ENCODE measurements around the gene FOXA2. TPM values are rescaled to one million over a fixed set of nuclear protein-coding genes. Genes with fewer than 3 reads are reported as not detected.

FOXA2 gene
- total RNA-seq, 2 donors from 2014 or later, result 86.7 to 123 TPM

DNA sequence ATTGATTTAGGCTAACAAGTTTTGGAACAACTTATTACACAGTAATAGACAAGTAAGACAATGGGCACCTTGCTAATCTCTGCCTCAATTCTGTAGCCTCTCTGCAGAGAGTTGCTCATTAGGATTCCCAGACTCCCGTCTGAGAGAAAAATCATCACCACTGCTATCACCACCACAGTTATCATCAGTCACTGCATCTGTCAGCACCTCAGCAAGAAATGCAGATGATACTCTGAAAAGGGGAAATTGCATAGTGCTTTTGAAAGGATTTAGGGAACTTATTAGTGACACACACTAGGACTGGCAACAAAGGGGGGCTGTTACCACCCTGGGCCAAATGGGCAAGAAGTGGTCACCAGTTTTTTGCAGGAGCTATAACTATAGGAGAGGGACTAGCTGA lies 39.9 kb downstream of the FOXA2 start:
- H3K9me3 ChIP-seq (ENCODE audit: control insufficient read depth, low read length), result peaks cover 13% of the 10 kb centered on the region
- Mint-ChIP-seq H3K4me3 (no peak overlapping the region), H3K4me1 (peaks cover 16% of the 10 kb centered on the region), H3K9me3 (peaks cover 11% of the 10 kb centered on the region), H3K27me3 (ENCODE audit: insufficient read depth) (peaks cover 5% of the 10 kb centered on the region), H3K36me3 (ENCODE audit: low read depth) (no peaks in the 10 kb centered on the region), H3K27ac (no peak overlapping the region)
- no peak overlapping the region for H3K4me3 ChIP-seq (ENCODE audit: low read length)
- no peaks in the 10 kb centered on the region for H3K36me3 ChIP-seq (ENCODE audit: control insufficient read depth, insufficient read depth, low read length)
- 100% methylated on average over 1 of the region's 1 CpG; no CpG with 5 or more reads in 1 of the 2 experiments for WGBS, 2 experiments (ENCODE audit: insufficient coverage in 1 of 2, insufficient read length in 1 of 2)
- no peak overlapping the region for H3K9ac ChIP-seq (ENCODE audit: extremely low read depth, low read length, poor library complexity, severe bottlenecking)
- H3K4me1 ChIP-seq (ENCODE audit: control insufficient read depth, insufficient read depth, low read length), result no peaks in the 10 kb centered on the region
- TF ChIP-seq, protein P1, sequence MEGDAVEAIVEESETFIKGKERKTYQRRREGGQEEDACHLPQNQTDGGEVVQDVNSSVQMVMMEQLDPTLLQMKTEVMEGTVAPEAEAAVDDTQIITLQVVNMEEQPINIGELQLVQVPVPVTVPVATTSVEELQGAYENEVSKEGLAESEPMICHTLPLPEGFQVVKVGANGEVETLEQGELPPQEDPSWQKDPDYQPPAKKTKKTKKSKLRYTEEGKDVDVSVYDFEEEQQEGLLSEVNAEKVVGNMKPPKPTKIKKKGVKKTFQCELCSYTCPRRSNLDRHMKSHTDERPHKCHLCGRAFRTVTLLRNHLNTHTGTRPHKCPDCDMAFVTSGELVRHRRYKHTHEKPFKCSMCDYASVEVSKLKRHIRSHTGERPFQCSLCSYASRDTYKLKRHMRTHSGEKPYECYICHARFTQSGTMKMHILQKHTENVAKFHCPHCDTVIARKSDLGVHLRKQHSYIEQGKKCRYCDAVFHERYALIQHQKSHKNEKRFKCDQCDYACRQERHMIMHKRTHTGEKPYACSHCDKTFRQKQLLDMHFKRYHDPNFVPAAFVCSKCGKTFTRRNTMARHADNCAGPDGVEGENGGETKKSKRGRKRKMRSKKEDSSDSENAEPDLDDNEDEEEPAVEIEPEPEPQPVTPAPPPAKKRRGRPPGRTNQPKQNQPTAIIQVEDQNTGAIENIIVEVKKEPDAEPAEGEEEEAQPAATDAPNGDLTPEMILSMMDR (conservative IDR thresholded peaks at IDR 0.05), result no peak
- no peak for DNase-seq
- no peaks in the 10 kb centered on the region for H3K27me3 ChIP-seq (ENCODE audit: control insufficient read depth, insufficient read depth, low read length, poor library complexity, severe bottlenecking)
- no peak overlapping the region for H3K27ac ChIP-seq (ENCODE audit: low read depth, low read length)

DNA sequence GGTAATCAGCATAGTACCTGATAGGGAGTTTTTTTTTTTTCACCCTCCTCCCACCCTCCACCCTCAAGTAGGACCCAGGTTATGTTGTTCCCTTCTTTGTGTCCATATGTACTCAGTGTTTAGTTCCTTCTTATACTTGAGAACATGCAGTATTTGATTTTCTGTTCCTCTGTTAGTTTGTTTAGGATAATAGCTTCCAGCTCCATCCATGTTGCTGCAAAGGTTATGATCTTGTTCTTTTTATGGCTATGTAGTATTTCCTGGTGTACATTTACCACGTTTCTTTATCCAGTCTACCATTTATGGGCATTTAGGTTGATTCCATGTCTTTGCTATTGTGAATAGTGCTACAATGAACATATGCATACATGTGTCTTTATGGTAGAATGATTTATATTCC lies 41.9 kb downstream of the FOXA2 start:
- Mint-ChIP-seq H3K4me3 (no peak overlapping the region), H3K4me1 (peaks cover 22% of the 10 kb centered on the region), H3K9me3 (no peaks in the 10 kb centered on the region), H3K27me3 (ENCODE audit: insufficient read depth) (peaks cover 5% of the 10 kb centered on the region), H3K27ac (no peak overlapping the region), H3K36me3 (ENCODE audit: low read depth) (no peaks in the 10 kb centered on the region)
- H3K27me3 ChIP-seq (ENCODE audit: control insufficient read depth, insufficient read depth, low read length, poor library complexity, severe bottlenecking), result no peaks in the 10 kb centered on the region
- no peaks in the 10 kb centered on the region for H3K9me3 ChIP-seq (ENCODE audit: control insufficient read depth, low read length)
- WGBS, 2 experiments (ENCODE audit: insufficient coverage in 1 of 2, insufficient read length in 1 of 2), result 93 to 100% methylated on average over 1 of the region's 1 CpG
- no peak for DNase-seq
- no peak overlapping the region for H3K4me3 ChIP-seq (ENCODE audit: low read length)
- H3K4me1 ChIP-seq (ENCODE audit: control insufficient read depth, insufficient read depth, low read length), result no peaks in the 10 kb centered on the region
- TF ChIP-seq, protein P1 (conservative IDR thresholded peaks at IDR 0.05), result no peak
- H3K27ac ChIP-seq (ENCODE audit: low read depth, low read length), result no peak overlapping the region
- H3K9ac ChIP-seq (ENCODE audit: extremely low read depth, low read length, poor library complexity, severe bottlenecking), result no peak overlapping the region
- H3K36me3 ChIP-seq (ENCODE audit: control insufficient read depth, insufficient read depth, low read length), result no peaks in the 10 kb centered on the region

DNA sequence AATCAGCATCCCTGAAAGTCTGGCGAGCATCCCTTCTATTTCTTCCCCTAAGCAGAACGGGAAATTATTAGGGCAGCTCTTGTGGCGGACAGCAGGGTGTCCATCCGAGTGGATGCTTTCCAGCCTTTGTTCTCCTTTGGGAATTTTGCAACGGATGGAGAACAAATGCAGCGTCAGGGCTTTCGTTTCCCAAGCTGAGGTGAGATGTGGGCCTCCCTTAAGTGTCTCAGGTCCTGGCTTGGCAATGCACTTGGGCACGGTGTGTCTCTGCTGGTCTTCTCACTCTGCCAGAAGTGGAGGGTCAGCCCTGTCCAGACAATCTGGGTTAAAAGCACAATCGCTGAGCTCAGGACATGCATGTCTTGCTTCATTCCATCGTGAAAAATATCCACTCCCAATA lies 43.5 kb downstream of the FOXA2 start:
- H3K27me3 Mint-ChIP-seq (ENCODE audit: insufficient read depth), result peaks cover 5% of the 10 kb centered on the region
- Histone ChIP-seq H3K9me3 (ENCODE audit: control insufficient read depth, low read length) (no peaks in the 10 kb centered on the region), H3K4me3 (ENCODE audit: low read length) (no peak overlapping the region), H3K36me3 (ENCODE audit: control insufficient read depth, insufficient read depth, low read length) (no peaks in the 10 kb centered on the region), H3K9ac (ENCODE audit: extremely low read depth, low read length, poor library complexity, severe bottlenecking) (no peak overlapping the region), H3K4me1 (ENCODE audit: control insufficient read depth, insufficient read depth, low read length) (peaks cover 6% of the 10 kb centered on the region), H3K27ac (ENCODE audit: low read depth, low read length) (no peak overlapping the region), H3K27me3 (ENCODE audit: control insufficient read depth, insufficient read depth, low read length, poor library complexity, severe bottlenecking) (no peaks in the 10 kb centered on the region)
- H3K4me3 Mint-ChIP-seq, result no peak overlapping the region
- no peak overlapping the region for H3K27ac Mint-ChIP-seq
- no peak for DNase-seq
- H3K9me3 Mint-ChIP-seq, result no peaks in the 10 kb centered on the region
- TF ChIP-seq, protein P1 (conservative IDR thresholded peaks at IDR 0.05), result no peak
- WGBS, 2 experiments (ENCODE audit: insufficient coverage in 1 of 2, insufficient read length in 1 of 2), result 63 to 82% methylated on average over 8 to 10 of the region's 10 CpGs
- H3K4me1 Mint-ChIP-seq, result peaks cover 22% of the 10 kb centered on the region
- no peaks in the 10 kb centered on the region for H3K36me3 Mint-ChIP-seq (ENCODE audit: low read depth)
